ENCODE data around the gene COPS7A. TPM values are rescaled to one million over a fixed set of nuclear protein-coding genes. Genes with fewer than 3 reads are reported as not detected.
A peak's percentile ranks its signal among the peaks of the same experiment; 100 is the strongest.

The COPS7A gene
- total and polyA plus RNA-seq, 9 of the 15 experiments (the other 6 are each of a cell fraction or from before 2014, with no cell fraction given) = 12.7 to 36.0 (median 24.3) TPM

DNA sequence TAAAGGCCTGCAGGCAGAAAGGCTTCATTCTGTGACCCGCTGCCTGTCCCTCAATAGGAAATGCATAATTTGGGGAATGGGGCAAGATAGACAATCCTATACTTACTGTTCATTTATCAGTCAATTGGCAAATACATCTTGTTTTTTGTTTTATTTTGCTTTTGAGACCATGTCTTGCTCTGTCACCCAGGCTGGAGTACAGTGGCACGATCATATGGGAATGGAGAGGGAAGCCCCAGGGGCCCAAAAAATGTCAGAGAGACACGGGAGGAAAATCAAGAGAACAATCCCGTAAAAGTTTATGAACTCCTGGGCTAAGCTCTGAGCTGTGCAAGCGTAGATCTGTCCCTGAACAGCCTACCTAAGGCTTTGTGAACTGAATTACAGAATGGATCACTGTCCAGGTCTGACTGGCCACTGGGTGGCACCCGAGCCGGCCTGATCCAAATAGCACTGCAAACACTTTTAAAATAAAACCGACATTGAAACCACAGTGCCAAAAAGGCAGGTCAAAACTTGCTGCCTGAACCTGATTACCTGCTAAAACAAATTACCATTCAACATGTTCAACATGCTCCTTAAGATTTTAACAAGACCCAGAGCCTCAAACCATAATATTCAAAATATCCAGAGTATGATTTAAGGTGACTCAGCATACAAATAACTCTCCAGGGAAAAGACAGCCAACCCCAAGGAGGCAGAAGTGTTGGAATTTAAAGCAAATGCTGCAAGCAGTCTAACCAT is 11.8 kb downstream of the COPS7A start (continued):
- TF ChIP-seq, protein P1, sequence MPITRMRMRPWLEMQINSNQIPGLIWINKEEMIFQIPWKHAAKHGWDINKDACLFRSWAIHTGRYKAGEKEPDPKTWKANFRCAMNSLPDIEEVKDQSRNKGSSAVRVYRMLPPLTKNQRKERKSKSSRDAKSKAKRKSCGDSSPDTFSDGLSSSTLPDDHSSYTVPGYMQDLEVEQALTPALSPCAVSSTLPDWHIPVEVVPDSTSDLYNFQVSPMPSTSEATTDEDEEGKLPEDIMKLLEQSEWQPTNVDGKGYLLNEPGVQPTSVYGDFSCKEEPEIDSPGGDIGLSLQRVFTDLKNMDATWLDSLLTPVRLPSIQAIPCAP (CRISPR knock-in tag; IDR thresholded peaks at IDR 0.05; ENCODE audit: borderline replicate concordance) = no peak
- no peak for TF ChIP-seq GATA2 (CRISPR knock-in tag; IDR thresholded peaks at IDR 0.05)
- no peak for TF ChIP-seq GTF2A2 (tag; IDR thresholded peaks at IDR 0.05)
- no peak for TF ChIP-seq ELF2 (CRISPR knock-in tag; IDR thresholded peaks at IDR 0.05)
- 0 out of 2 replicates have a peak, but pooled peaks have one; percentile 22 for TF ChIP-seq ARID1B (IDR thresholded peaks at IDR 0.05)
- TF ChIP-seq SNRNP70 (optimal IDR thresholded peaks at IDR 0.05; ENCODE audit: low read depth, low read length) = no peak
- TF ChIP-seq BCL6 (CRISPR knock-in tag; IDR thresholded peaks at IDR 0.05) = no peak
- peak; percentile 45; the same call in 1 of the 2 replicates for TF ChIP-seq SMC3 (conservative IDR thresholded peaks at IDR 0.05; ENCODE audit: insufficient read depth, low read depth, low read length)
- no peak for TF ChIP-seq KLF16 (IDR thresholded peaks at IDR 0.05)
- TF ChIP-seq ZFX (CRISPR knock-in tag; IDR thresholded peaks at IDR 0.05) = no peak
- no peak for TF ChIP-seq ETV6 (IDR thresholded peaks at IDR 0.05; ENCODE audit: borderline replicate concordance in 1 of 2, low read depth in 2 of 2, low read length in 1 of 2)
- no peak for TF ChIP-seq ETV6 (CRISPR knock-in tag; IDR thresholded peaks at IDR 0.05; ENCODE audit: borderline replicate concordance)
- TF ChIP-seq FOXK1 (CRISPR knock-in tag; IDR thresholded peaks at IDR 0.05; ENCODE audit: borderline replicate concordance) = no peak
- no peak for TF ChIP-seq TCF3 (CRISPR knock-in tag; IDR thresholded peaks at IDR 0.05)
- TF ChIP-seq, protein P2, sequence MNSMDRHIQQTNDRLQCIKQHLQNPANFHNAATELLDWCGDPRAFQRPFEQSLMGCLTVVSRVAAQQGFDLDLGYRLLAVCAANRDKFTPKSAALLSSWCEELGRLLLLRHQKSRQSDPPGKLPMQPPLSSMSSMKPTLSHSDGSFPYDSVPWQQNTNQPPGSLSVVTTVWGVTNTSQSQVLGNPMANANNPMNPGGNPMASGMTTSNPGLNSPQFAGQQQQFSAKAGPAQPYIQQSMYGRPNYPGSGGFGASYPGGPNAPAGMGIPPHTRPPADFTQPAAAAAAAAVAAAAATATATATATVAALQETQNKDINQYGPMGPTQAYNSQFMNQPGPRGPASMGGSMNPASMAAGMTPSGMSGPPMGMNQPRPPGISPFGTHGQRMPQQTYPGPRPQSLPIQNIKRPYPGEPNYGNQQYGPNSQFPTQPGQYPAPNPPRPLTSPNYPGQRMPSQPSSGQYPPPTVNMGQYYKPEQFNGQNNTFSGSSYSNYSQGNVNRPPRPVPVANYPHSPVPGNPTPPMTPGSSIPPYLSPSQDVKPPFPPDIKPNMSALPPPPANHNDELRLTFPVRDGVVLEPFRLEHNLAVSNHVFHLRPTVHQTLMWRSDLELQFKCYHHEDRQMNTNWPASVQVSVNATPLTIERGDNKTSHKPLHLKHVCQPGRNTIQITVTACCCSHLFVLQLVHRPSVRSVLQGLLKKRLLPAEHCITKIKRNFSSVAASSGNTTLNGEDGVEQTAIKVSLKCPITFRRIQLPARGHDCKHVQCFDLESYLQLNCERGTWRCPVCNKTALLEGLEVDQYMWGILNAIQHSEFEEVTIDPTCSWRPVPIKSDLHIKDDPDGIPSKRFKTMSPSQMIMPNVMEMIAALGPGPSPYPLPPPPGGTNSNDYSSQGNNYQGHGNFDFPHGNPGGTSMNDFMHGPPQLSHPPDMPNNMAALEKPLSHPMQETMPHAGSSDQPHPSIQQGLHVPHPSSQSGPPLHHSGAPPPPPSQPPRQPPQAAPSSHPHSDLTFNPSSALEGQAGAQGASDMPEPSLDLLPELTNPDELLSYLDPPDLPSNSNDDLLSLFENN (IDR thresholded peaks at IDR 0.05; ENCODE audit: low read depth in 2 of 2, low read length in 2 of 2) = no peak
- TF ChIP-seq MEF2A (IDR thresholded peaks at IDR 0.05; ENCODE audit: control insufficient read depth, low read depth, low read length) = no peak
- TF ChIP-seq ZNF766 (CRISPR knock-in tag; conservative IDR thresholded peaks at IDR 0.05) = no peak
- no peak for TF ChIP-seq POLR2AphosphoS5 (IDR thresholded peaks at IDR 0.05; ENCODE audit: control insufficient read depth, insufficient read depth, low read depth, low read length)
- peak; percentile 71 for TF ChIP-seq NFE2 (IDR thresholded peaks at IDR 0.05; ENCODE audit: low read depth)
- TF ChIP-seq RBM25 (IDR thresholded peaks at IDR 0.05; ENCODE audit: low read depth, low read length, severe bottlenecking) = no peak
- TF ChIP-seq, protein P3, sequence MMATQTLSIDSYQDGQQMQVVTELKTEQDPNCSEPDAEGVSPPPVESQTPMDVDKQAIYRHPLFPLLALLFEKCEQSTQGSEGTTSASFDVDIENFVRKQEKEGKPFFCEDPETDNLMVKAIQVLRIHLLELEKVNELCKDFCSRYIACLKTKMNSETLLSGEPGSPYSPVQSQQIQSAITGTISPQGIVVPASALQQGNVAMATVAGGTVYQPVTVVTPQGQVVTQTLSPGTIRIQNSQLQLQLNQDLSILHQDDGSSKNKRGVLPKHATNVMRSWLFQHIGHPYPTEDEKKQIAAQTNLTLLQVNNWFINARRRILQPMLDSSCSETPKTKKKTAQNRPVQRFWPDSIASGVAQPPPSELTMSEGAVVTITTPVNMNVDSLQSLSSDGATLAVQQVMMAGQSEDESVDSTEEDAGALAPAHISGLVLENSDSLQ (IDR thresholded peaks at IDR 0.05) = 0 out of 2 replicates have a peak, but pooled peaks have one; percentile 4
- TF ChIP-seq SPI1 (IDR thresholded peaks at IDR 0.05; ENCODE audit: borderline replicate concordance, low read depth, low read length) = no peak
- TF ChIP-seq CREB1 (IDR thresholded peaks at IDR 0.05) = no peak
- TF ChIP-seq CREB1 (CRISPR knock-in tag; IDR thresholded peaks at IDR 0.05) = no peak
- no peak for TF ChIP-seq GTF2E2 (tag; IDR thresholded peaks at IDR 0.05)

Data from K562 (cell line).